CD4-positive, alpha-beta memory T cell (primary cell): Measurements from ENCODE around the gene TM4SF20. TPM values are rescaled to one million over a fixed set of nuclear protein-coding genes. Genes with fewer than 3 reads are reported as not detected.
A peak's percentile ranks its signal among the peaks of the same experiment; 100 is the strongest.

Source experiments
- CTCF ChIA-PET: fragments of 350-600 bp; sonication (Branson Sonifier 250); formaldehyde crosslinking; loops from one replicate; lab custom pipeline; 2021; ENCODE audit warnings: inconsistent platforms; ENCODE audit not compliant: partially characterized antibody; lab: Charles Lee
- POLR2A ChIA-PET: fragments of 350-600 bp; sonication (Branson Sonifier 250); formaldehyde crosslinking; loops from one replicate; lab custom pipeline; 2021; ENCODE audit not compliant: partially characterized antibody; lab: Charles Lee
- DNase-seq, 5 donors: peaks; one replicate each; pipeline versions ENCODE4 v3.0.0 to v3.0.0-alpha.2; 2020 to 2022; ENCODE audit warnings: mixed read lengths in 1 of 5
- H3K27ac ChIP-seq: one replicate; pipeline ENCODE4 v1.7.0; 2013; ENCODE audit warnings: low read depth, low read length
- H3K27me3 ChIP-seq: 2 replicates; pipeline ENCODE4 v1.7.0; 2013; ENCODE audit warnings: mild to moderate bottlenecking, low read length, moderate library complexity; ENCODE audit not compliant: insufficient read depth
- H3K36me3 ChIP-seq: 2 replicates; pipeline ENCODE4 v1.7.0; 2013; ENCODE audit warnings: mild to moderate bottlenecking, low read length, moderate library complexity; ENCODE audit not compliant: insufficient read depth
- H3K4me1 ChIP-seq: 2 replicates; pipeline ENCODE4 v1.7.0; 2013; ENCODE audit warnings: mild to moderate bottlenecking, low read length, moderate library complexity; ENCODE audit not compliant: insufficient read depth
- H3K4me3 ChIP-seq, 2 donors: one replicate each; pipeline ENCODE4 v1.7.0; 2013; ENCODE audit warnings: low read length in 2 of 2, mild to moderate bottlenecking in 1 of 2
- H3K9me3 ChIP-seq, 2 donors: one replicate each; pipeline ENCODE4 v1.7.0; 2013; ENCODE audit warnings: low read length in 2 of 2, control low read depth in 1 of 2; ENCODE audit not compliant: control insufficient read depth in 1 of 2
- H3K27ac Mint-ChIP-seq, 7 donors: one replicate each; pipeline ENCODE4 v1.8.0; 2020 to 2021; ENCODE audit warnings: mixed read lengths in 7 of 7, mild to moderate bottlenecking in 6 of 7, inconsistent platforms in 3 of 7, moderate library complexity in 3 of 7
- H3K27me3 Mint-ChIP-seq, 2 donors: one replicate each; pipeline ENCODE4 v1.8.0; 2020 to 2021; ENCODE audit warnings: mixed read lengths in 2 of 2
- H3K36me3 Mint-ChIP-seq, 2 donors: one replicate each; pipeline ENCODE4 v1.8.0; 2020 to 2021; ENCODE audit warnings: mixed read lengths in 2 of 2, inconsistent platforms in 1 of 2, mild to moderate bottlenecking in 1 of 2
- H3K4me1 Mint-ChIP-seq, 4 donors: one replicate each; pipeline ENCODE4 v1.8.0; 2020 to 2021; ENCODE audit warnings: mixed read lengths in 4 of 4, mild to moderate bottlenecking in 1 of 4
- H3K4me3 Mint-ChIP-seq, 8 donors: one replicate each; pipeline ENCODE4 v1.8.0; 2020 to 2021; ENCODE audit warnings: mixed read lengths in 8 of 8, mild to moderate bottlenecking in 7 of 8, moderate library complexity in 6 of 8, inconsistent platforms in 3 of 8
- H3K9me3 Mint-ChIP-seq, 8 donors: one replicate each; pipeline ENCODE4 v1.8.0; 2020 to 2021; ENCODE audit warnings: mixed read lengths in 8 of 8, mild to moderate bottlenecking in 5 of 8, inconsistent platforms in 3 of 8, moderate library complexity in 1 of 8
- intact Hi-C: fragments of 100-400 bp; cut with micrococcal nuclease; formaldehyde crosslinking; loops from one replicate; pipeline ENCODE4 v1.15.1; 2023
- polyA plus RNA-seq, 2 donors: library from polyadenylated mRNA; unstranded; fragments of 300-500 nt; fragmentation: Illumina TruSeq; gene quantifications; one replicate each; pipeline ENCODE4 v1.2.3, GENCODE V29; 2021
- total RNA-seq, 2 experiments: library from RNA; stranded (reverse); gene quantifications; one replicate each; pipeline ENCODE4 v1.2.3, GENCODE V29; 2021

Gene TM4SF20
- total and polyA plus RNA-seq, 4 experiments from 2014 or later, result not detected

DNA sequence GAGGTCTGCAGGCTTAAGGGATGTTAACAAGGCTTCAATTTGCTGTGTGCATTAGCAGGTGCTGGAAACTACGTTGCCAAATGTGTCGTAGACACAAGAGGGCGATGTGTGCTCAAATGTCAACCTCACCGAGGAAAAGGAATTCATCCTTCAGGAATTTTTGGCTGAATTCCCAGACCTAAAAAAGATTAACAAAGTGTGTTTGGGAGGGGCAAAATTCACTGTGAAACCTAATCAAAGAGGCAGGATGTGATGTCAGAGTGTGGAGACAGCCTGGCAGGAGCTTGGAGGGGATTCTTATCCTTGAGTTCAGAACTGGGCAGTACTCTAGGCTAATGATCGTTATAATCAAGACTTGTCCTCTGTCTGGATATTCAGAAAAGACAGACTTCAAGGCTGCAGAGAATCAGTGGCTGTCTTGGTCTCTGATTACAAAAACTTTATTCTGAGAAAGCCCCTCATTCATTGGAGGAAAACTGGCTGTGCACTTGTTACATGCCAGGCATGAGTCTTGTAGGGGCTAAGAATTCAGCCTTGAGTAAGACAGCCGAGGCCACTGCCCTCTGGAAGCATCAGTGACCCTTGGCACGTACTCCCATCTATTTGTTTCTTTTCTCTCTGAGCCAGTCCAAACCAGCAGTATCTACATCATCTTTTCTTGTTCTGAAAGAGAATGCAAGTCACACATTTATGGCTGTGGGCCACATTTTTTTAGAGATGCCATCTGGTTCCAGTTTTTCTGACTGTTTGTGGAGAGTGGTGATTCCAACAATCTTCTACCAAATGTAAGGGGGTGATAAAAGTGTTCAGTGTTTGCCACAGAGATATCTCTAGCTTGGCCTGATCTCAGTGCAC lies 27.3 kb upstream of the TM4SF20 start:
- ChIA-PET CTCF (interaction anchor here (0.8 to 2.2 kb wide), 3 partner anchors 20 to 360 kb away, joined by 3 to 7 read pairs (median 3); no protein-coding TSS in a partner anchor), POLR2A (no interaction called here)
- H3K4me1 ChIP-seq, result peaks cover 12% of the 10 kb centered on the region
- no peaks in the 10 kb centered on the region for H3K36me3 ChIP-seq
- peaks cover 0 to 2% (median 0%) of the 10 kb centered on the region in 8 donors for H3K9me3 Mint-ChIP-seq
- no peak overlapping the region for H3K4me3 Mint-ChIP-seq
- H3K4me3 ChIP-seq, result no peak overlapping the region
- H3K27ac ChIP-seq, result no peak overlapping the region
- H3K4me1 Mint-ChIP-seq, result peaks cover 10 to 13% (median 11%) of the 10 kb centered on the region in 4 donors
- H3K27me3 Mint-ChIP-seq, result no peaks in the 10 kb centered on the region
- H3K36me3 Mint-ChIP-seq, result no peaks in the 10 kb centered on the region
- peak overlapping the region in 2 of 7 donors; percentile 31 to 72 for H3K27ac Mint-ChIP-seq
- H3K27me3 ChIP-seq, result no peaks in the 10 kb centered on the region
- H3K9me3 ChIP-seq, result no peaks in the 10 kb centered on the region
- no peak for DNase-seq
- intact Hi-C loops, result loop anchor here (10.0 kb wide), 1 partner anchor 358 kb away; no protein-coding TSS in a partner anchor

DNA sequence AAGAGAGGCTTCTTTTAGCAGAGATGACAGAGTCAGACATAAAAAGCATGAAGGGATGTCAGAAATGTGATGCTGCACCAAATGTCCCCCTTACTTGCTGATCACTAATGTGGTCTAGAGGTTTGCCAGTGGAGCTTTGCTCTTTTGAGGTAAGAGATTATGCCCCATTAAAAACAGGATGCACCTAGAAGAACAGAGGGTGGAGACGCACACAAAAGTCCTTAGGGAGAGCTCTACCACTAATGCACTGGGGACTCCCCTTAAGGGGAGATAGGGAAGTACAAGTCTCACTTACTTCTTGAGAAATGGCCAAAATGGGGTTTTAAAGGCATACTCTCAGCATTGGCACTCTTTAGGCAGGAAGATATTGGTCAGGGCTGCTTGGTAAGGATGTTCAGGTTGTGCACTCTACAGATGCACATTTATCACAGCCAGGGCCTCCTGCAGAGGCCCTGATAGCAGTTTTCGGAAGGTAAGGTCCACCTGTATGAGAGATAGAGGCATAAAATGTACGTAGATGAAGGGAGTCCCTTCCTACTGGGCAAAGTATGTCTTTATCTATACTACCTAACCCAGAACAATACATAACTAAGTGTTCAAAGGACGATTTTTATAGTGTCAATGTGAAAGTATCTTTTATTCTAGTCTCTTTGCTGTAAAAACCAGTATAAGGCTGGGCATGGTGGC lies 25.6 kb upstream of the TM4SF20 start:
- Mint-ChIP-seq H3K27me3 (peaks cover 0 to 3% of the 10 kb centered on the region in 2 donors), H3K27ac (peak overlapping the region in 2 of 7 donors; percentile 36 to 57), H3K4me1 (peaks cover 3 to 8% (median 5%) of the 10 kb centered on the region in 4 donors), H3K4me3 (no peak overlapping the region), H3K36me3 (no peaks in the 10 kb centered on the region), H3K9me3 (peaks cover 0 to 2% (median 0%) of the 10 kb centered on the region in 8 donors)
- CTCF ChIA-PET, result interaction anchor here (0.7 to 2.2 kb wide), 2 partner anchors 42 to 361 kb away, joined by 3 to 7 read pairs; no protein-coding TSS in a partner anchor
- H3K36me3 ChIP-seq, result no peaks in the 10 kb centered on the region
- no peaks in the 10 kb centered on the region for H3K9me3 ChIP-seq
- POLR2A ChIA-PET, result no interaction called here
- H3K27me3 ChIP-seq, result no peaks in the 10 kb centered on the region
- no peak for DNase-seq
- H3K4me1 ChIP-seq, result peaks cover 6% of the 10 kb centered on the region
- H3K4me3 ChIP-seq, result no peak overlapping the region
- H3K27ac ChIP-seq, result no peak overlapping the region
- intact Hi-C loops, result loop anchor here (10.0 kb wide), 1 partner anchor 360 kb away; no protein-coding TSS in a partner anchor

DNA sequence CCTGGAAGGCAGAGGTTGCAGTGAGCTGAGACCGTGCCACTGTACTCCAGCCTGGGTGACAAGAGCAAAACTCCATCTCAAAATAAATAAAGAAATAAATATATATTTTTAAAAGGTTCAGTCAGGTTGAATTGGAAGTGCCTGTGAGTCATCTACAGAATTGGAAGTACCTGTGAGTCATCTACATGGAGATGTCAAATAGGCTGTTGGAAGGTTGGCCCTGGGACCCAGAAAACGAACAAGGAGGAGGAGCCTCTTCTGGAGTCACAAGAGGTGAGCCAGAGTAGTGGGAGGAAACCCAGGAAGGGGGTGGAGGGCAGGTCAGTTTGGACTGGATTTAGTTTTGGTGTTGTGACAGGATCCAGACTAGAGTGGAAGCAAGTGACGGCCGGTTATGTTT lies 23.9 kb upstream of the TM4SF20 start:
- Histone ChIP-seq H3K27me3 (no peaks in the 10 kb centered on the region), H3K36me3 (no peaks in the 10 kb centered on the region), H3K4me3 (no peak overlapping the region), H3K9me3 (no peaks in the 10 kb centered on the region), H3K27ac (no peak overlapping the region), H3K4me1 (peaks cover 6% of the 10 kb centered on the region)
- no peak overlapping the region for H3K27ac Mint-ChIP-seq
- DNase-seq, result no peak
- no peaks in the 10 kb centered on the region for H3K36me3 Mint-ChIP-seq
- POLR2A ChIA-PET, result no interaction called here
- H3K27me3 Mint-ChIP-seq, result peaks cover 0 to 3% of the 10 kb centered on the region in 2 donors
- CTCF ChIA-PET, result no interaction called here
- peaks cover 0 to 2% (median 0%) of the 10 kb centered on the region in 8 donors for H3K9me3 Mint-ChIP-seq
- intact Hi-C loops, result loop anchor here (10.0 kb wide), 1 partner anchor 362 kb away; no protein-coding TSS in a partner anchor
- H3K4me3 Mint-ChIP-seq, result no peak overlapping the region
- peaks cover 3 to 8% (median 6%) of the 10 kb centered on the region in 4 donors for H3K4me1 Mint-ChIP-seq

DNA sequence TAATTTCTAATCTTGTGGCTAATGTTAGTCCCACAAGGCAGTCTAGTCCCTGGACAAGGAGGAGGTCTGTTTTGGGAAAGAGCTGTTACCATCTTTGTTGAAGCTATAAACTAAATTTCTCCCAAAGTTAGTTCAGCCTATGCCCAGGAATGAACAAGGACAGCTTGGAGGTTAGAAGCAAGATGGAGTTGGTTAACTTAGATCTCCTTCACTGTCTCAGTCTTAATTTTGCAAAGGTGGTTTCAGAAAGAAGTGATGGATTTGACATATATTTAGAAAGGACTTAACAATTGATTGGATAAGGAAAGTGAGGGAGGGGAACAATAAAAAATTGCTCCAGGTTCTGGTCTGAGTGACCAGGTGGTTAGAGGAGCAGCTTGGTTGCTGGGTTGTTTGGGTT lies 23.2 kb upstream of the TM4SF20 start:
- Mint-ChIP-seq H3K4me1 (peaks cover 3 to 14% (median 9%) of the 10 kb centered on the region in 4 donors), H3K4me3 (peak overlapping the region in 1 of 8 donors; percentile 32), H3K27me3 (peaks cover 0 to 3% of the 10 kb centered on the region in 2 donors), H3K9me3 (peaks cover 0 to 2% (median 0%) of the 10 kb centered on the region in 8 donors), H3K27ac (no peak overlapping the region), H3K36me3 (no peaks in the 10 kb centered on the region)
- Histone ChIP-seq H3K4me1 (peaks cover 6% of the 10 kb centered on the region), H3K9me3 (no peaks in the 10 kb centered on the region), H3K27me3 (no peaks in the 10 kb centered on the region), H3K27ac (no peak overlapping the region), H3K36me3 (no peaks in the 10 kb centered on the region), H3K4me3 (no peak overlapping the region)
- ChIA-PET CTCF (no interaction called here), POLR2A (no interaction called here)
- no peak for DNase-seq
- intact Hi-C loops, result loop anchor here (10.0 kb wide), 1 partner anchor 362 kb away; no protein-coding TSS in a partner anchor

DNA sequence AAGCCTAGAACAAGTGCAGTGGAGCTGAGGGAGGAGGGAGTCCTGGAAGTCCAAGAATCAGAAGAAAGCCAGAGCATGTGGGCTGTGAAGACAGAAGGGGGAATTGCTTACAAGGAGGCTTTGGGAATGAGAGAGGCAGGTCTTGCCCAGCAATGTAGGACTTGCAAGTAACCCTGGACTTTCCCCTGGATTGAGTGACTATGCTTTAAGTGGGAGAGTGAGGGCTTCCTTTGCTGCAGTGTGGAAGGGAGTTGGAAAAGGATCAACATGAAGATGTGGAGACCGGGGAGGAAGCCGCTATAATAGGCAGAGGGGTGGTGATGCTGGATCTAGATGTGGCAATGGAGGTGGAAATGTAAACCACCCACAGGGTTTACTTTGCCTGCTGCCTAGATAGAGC lies 22.4 kb upstream of the TM4SF20 start:
- H3K27ac Mint-ChIP-seq, result no peak overlapping the region
- H3K36me3 ChIP-seq, result no peaks in the 10 kb centered on the region
- POLR2A ChIA-PET, result no interaction called here

DNA sequence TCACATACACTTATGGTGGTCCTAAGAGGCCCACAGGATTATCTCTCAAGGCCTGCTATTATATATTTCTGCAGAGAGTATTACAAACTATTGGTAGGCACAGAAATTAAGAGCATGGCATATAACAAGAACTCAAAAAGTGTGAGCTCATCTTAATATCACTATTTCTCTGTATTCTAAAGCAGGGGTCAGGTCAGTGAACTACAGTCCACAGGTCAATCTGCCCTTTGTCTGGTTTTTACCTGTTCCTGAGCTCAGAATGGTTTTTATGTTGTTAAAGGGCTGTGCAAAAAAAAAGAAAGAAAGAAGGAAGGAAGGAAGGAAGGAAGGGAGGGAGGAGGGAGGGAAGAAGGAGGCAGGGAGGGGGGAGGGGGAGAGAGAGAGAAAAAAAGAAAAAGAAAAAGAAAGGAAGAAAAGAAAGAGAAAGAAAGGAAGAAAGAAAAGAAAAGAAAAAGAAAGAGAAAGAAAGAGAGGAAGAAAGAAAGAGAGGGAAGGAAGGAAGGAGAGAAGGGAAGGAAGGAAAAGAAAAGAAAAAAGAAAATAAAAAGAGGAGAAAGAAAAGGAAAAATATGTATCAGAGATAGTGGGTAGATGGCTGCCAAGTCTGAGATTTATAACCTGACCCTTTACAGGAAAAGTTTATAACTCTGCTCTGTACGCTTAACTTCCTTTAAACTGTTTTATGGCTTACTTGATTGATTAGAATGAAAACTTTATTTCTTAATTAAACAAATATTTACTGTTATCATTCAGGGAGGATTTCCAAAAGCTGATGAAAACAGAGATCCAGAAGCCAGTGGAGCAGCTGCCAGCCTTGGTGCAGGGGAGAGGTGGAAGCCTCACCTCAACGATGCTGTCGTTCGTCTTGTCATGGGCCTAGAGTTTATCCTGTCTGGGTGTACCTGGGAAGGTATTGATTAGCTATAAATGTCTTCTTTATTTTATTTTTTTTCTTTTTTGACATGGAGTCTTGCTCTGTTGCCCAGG lies 19.9 kb upstream of the TM4SF20 start:
- intact Hi-C loops, result no loop called here

More for the DNA sequence above, 22.4 kb upstream of the TM4SF20 start:
- Histone ChIP-seq H3K9me3 (no peaks in the 10 kb centered on the region), H3K27ac (no peak overlapping the region), H3K4me3 (no peak overlapping the region), H3K27me3 (no peaks in the 10 kb centered on the region), H3K4me1 (peaks cover 6% of the 10 kb centered on the region)
- peaks cover 3 to 17% (median 9%) of the 10 kb centered on the region in 4 donors for H3K4me1 Mint-ChIP-seq
- peaks cover 0 to 2% (median 0%) of the 10 kb centered on the region in 8 donors for H3K9me3 Mint-ChIP-seq
- no peak overlapping the region for H3K4me3 Mint-ChIP-seq
- CTCF ChIA-PET, result no interaction called here
- H3K27me3 Mint-ChIP-seq, result peaks cover 0 to 3% of the 10 kb centered on the region in 2 donors
- no peak for DNase-seq
- no peaks in the 10 kb centered on the region for H3K36me3 Mint-ChIP-seq
- intact Hi-C loops, result loop anchor here (10.0 kb wide), 1 partner anchor 363 kb away; no protein-coding TSS in a partner anchor

More for the DNA sequence above, 19.9 kb upstream of the TM4SF20 start:
- Mint-ChIP-seq H3K27ac (peak overlapping the region in 1 of 7 donors; percentile 38), H3K36me3 (no peaks in the 10 kb centered on the region), H3K27me3 (peaks cover 0 to 3% of the 10 kb centered on the region in 2 donors), H3K9me3 (peaks cover 0 to 2% (median 0%) of the 10 kb centered on the region in 8 donors), H3K4me1 (peaks cover 0 to 12% (median 5%) of the 10 kb centered on the region in 4 donors), H3K4me3 (no peak overlapping the region)
- no peaks in the 10 kb centered on the region for H3K36me3 ChIP-seq
- H3K4me1 ChIP-seq, result no peaks in the 10 kb centered on the region
- H3K9me3 ChIP-seq, result no peaks in the 10 kb centered on the region
- no peak overlapping the region for H3K4me3 ChIP-seq
- no peak for DNase-seq
- ChIA-PET CTCF (no interaction called here), POLR2A (no interaction called here)
- H3K27ac ChIP-seq, result no peak overlapping the region
- H3K27me3 ChIP-seq, result no peaks in the 10 kb centered on the region
